GM21526 (cell line): Measurements from ENCODE around the gene MED27.

Source experiments
- ATAC-seq: cut with Tn5 transposase; IDR thresholded peaks from one replicate; pipeline ENCODE4 v1.9.1; 2021; ENCODE audit warnings: moderate library complexity; ENCODE audit not compliant: unreplicated experiment, low FRiP score

Gene MED27

GRCh38 chr9:131889437-131890251, 190.0 kb downstream of the MED27 start:
- ATAC-seq: no peak

GRCh38 chr9:131888923-131889322, 190.7 kb downstream of the MED27 start:
- no peak for ATAC-seq

- no peak for ATAC-seq
These were observed 192.0 kb downstream of the MED27 start for GRCh38 chr9:131887680-131888079.

GRCh38 chr9:131886826-131887225, 192.8 kb downstream of the MED27 start:
- ATAC-seq: no peak

GRCh38 chr9:131885144-131885609, 194.5 kb downstream of the MED27 start:
- ATAC-seq: no peak

GRCh38 chr9:131884222-131884621, 195.4 kb downstream of the MED27 start:
- ATAC-seq: no peak

GRCh38 chr9:131880833-131881583, 198.7 kb downstream of the MED27 start:
- ATAC-seq: no peak

GRCh38 chr9:131879911-131880290, 199.8 kb downstream of the MED27 start:
- no peak for ATAC-seq

- no peak for ATAC-seq
These were observed 200.3 kb downstream of the MED27 start for GRCh38 chr9:131879181-131879910.

GRCh38 chr9:131876486-131876885, 203.2 kb downstream of the MED27 start:
- ATAC-seq: no peak

- no peak for ATAC-seq
These were observed 203.7 kb downstream of the MED27 start for GRCh38 chr9:131875828-131876485.

GRCh38 chr9:131874916-131875670, 204.6 kb downstream of the MED27 start:
- no peak for ATAC-seq

GRCh38 chr9:131874447-131874846, 205.2 kb downstream of the MED27 start:
- ATAC-seq: no peak

- no peak for ATAC-seq
These were observed 205.7 kb downstream of the MED27 start for GRCh38 chr9:131873891-131874440.

- no peak for ATAC-seq
These were observed 206.3 kb downstream of the MED27 start for GRCh38 chr9:131873335-131873734.

GRCh38 chr9:131872702-131873101, 207.0 kb downstream of the MED27 start:
- ATAC-seq: no peak

GRCh38 chr9:131872006-131872405, 207.7 kb downstream of the MED27 start:
- ATAC-seq: no peak

GRCh38 chr9:131870156-131870555, 209.5 kb downstream of the MED27 start:
- no peak for ATAC-seq

GRCh38 chr9:131869348-131869747, 210.3 kb downstream of the MED27 start:
- no peak for ATAC-seq

GRCh38 chr9:131868766-131869165, 210.9 kb downstream of the MED27 start:
- no peak for ATAC-seq
